Stimulated activated CD4-positive, alpha-beta T cell treated with anti-CD3 and anti-CD28 coated beads, Interleukin-1b, Interleukin-23, amount 100 ng/mL, for 4 hours (primary cell): Measurements from ENCODE around the gene ZC3H14.

Experiments used
- DNase-seq, 2 donors: peaks; one replicate each; pipeline ENCODE4 v3.0.0-alpha.2; 2020; ENCODE audit warnings: low read depth in 2 of 2

ZC3H14 gene

DNA sequence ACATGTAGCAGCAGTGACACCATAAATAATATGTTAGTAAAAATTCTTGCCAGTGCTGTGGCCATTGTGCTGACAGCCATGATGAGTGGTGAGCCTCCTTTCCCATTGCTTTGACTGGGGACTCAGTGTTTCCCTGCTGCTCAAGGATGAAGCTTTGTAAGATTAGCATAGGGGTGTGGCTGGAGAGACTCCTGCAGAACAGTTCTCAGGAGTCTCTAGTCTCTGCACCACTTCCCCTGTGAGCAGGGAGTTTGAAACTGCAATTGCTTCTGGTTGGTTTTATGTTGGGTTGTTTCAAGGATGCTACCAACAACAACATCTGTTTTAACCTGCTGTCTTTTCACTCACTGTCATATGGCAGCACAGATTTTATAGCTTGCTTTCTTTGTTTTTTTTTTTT, 41.4 kb downstream of the ZC3H14 start:
- DNase-seq = no peak

GRCh38 chr14:88605594-88605993, 42.8 kb downstream of the ZC3H14 start:
- DNase-seq = no peak

DNA sequence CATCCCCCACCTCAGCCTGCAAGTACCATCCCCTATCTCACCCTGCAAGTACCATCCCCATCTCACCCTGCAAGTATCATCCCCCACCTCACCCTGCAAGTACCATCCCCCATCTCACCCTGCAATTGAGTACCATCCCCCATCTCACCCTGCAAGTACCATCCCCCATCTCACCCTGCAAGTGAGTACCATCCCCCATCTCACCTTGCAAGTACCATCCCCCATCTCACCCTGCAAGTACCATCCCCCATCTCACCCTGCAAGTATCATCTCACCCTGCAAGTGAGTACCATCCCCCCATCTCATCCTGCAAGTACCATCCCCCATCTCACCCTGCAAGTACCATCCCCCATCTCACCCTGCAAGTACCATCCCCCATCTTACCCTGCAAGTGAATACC, 45.0 kb downstream of the ZC3H14 start:
- no peak for DNase-seq

DNA sequence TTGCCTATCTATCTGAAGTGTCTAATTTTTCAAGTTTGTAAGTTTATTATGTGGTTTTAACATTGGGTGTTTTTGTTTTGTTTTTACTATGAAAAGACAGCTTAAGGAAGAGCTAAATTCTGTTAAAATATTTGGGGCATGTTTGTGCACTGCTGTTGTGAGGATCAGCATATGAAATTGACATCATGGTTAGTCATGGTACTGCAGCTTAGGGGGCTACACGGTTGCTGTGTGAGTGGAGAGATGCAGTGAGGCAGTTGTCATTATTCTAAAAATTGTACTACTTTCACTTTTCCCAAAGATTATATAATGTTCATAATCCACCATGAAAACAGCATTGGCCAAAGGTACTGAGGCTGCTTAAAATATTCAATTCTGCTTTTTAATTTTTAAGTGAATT, 49.0 kb downstream of the ZC3H14 start:
- no peak for DNase-seq

GRCh38 chr14:88612981-88613380, 50.1 kb downstream of the ZC3H14 start:
- DNase-seq = no peak

- DNase-seq = no peak
Observed at GRCh38 chr14:88613552-88614010, 50.7 kb downstream of the ZC3H14 start.

DNA sequence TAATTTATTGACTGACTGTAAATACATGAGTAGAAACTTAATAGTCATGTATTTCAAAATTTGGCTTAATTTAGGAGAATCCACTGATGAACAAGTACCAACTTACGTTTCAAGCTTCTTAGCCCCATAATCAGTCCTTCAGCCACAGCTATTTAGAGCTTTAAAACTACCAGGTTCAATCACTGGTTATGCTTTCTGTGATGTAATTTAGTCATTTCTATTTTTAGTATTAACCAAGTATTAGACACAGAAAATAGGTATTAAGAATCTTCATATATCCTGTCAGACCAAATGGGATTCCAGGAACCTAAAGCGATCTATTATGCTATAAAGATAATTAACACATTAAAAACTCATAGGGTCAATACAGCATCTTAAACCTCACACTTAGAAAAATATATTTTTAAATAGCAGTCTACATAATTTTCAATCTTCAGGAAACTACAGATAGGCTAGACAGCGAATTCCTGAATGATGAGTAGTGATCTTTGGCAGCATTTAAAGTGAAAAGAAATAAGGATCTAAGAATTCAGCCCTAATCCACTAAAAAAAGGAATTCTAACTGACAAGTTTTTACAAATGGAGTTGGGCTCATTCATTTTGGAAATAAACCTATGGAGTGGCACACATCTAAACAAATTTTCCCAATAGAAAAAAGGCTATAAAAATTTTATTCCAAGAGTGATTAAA, 51.5 kb downstream of the ZC3H14 start:
- DNase-seq = no peak

DNA sequence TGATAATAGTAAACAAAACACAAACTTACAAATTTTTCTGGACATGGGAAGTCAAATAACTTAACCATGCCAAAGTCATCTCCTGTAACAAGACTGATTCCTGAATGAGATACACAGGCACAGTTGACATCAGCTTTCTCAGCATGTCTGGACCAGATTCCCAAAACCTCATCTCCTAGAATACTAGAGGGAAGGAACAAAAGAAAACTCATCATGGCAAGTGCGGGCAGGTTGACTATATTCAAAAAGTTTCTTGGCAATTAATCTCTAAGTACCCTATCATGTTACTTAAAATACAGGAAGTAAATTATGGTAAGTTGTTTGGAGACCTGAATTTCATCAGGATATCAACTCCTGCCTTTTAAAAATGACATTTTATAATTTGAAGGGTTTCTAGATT, 53.9 kb downstream of the ZC3H14 start:
- DNase-seq = no peak

GRCh38 chr14:88617479-88617878, 54.6 kb downstream of the ZC3H14 start:
- no peak for DNase-seq

- no peak for DNase-seq
Observed at GRCh38 chr14:88618476-88618875, 55.6 kb downstream of the ZC3H14 start.

- DNase-seq = no peak
Observed at GRCh38 chr14:88621100-88621499, 58.3 kb downstream of the ZC3H14 start.

DNA sequence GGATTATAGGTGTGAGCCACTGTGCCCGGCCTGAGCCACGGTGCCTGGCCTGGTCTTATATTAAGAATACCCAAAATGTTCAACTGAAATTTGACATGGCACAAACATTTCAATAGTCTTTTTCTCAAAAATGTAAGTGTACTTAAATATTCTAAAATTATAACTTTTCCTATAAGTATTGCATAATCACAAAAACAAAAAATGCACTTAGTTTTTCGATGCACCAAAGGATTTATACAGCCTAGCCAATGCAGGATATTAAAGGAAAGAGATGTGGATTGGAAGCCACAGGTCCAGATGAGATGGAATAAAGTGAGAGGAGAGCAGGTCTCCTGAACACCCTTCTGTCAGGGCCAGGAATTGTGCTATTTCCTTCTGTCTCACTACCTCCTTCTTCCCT, 62.8 kb downstream of the ZC3H14 start:
- no peak for DNase-seq

DNA sequence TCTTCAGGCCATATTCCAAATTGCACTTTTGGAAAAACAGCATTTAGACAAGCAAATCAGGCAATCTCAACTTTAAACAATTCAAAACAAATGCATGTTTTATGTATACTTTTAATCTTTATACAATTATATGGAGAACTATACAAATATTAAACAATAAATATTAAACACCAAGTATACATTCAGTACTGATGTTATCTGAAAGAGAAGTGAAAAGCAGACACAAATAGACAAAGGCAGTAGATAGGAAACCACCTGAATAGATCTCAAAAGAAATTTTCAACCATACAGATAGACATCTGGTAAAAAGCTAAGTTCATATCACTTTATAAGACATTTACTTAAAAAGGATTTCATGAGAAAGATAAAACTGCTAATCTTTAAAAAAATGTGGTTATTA, 65.2 kb downstream of the ZC3H14 start:
- no peak for DNase-seq

GRCh38 chr14:88628462-88628861, 65.6 kb downstream of the ZC3H14 start:
- DNase-seq = no peak

- no peak for DNase-seq
Observed at GRCh38 chr14:88630565-88630964, 67.7 kb downstream of the ZC3H14 start.

DNA sequence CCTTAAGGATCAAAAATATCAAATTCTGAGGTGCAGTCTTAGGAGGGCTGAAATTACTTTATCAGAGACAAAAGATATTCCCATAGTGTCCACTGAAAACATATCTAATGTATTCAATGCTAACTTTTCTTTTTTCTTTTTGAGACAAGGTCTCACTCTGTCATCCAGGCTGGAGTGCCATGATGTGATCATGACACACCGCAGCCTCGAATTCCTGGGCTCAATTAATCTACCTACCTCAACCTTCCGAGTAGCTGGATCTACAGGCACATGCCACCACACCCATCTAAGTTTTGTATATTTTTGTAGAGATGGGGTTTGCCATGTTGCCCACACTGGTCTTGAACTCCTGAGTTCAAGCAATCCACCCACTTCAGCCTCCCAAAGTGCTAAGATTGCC, 68.3 kb downstream of the ZC3H14 start:
- DNase-seq = no peak

DNA sequence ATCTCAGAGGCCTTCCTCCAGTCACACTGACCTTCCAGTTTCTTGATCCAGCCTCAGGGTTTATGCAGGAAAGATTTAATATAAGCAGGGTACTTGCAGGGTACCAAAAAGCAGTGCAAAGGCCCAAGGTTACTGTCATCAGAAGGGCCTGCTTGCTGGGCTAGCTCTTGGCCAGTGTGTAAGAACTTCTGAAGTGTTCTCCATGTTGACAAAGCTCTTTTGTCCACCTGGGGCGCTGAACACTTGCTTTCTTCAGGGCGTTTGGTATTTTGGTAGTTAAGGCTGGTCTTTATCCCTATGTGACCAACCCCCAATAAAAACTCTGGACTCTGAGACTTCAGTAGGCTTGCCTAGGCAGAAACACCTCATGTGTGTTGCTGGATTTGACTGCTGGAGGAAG, 69.7 kb downstream of the ZC3H14 start:
- no peak for DNase-seq

- DNase-seq = no peak
Observed at GRCh38 chr14:88639221-88639620, 76.4 kb downstream of the ZC3H14 start.

GRCh38 chr14:88660056-88660455, 97.2 kb downstream of the ZC3H14 start:
- no peak for DNase-seq

GRCh38 chr14:88667555-88668273, 104.9 kb downstream of the ZC3H14 start:
- peak; percentile 2 to 25 for DNase-seq

GRCh38 chr14:88668448-88669116, 105.7 kb downstream of the ZC3H14 start:
- no peak for DNase-seq

GRCh38 chr14:88669346-88669745, 106.5 kb downstream of the ZC3H14 start:
- DNase-seq = no peak
